Left colon (tissue), 2 donors: ENCODE measurements around the gene C16orf78. TPM values are rescaled to one million over a fixed set of nuclear protein-coding genes. Genes with fewer than 3 reads are reported as not detected.

Experiments
- ATAC-seq: fragments of 200-7000 bp; cut with Tn5 transposase; one replicate; pipeline ENCODE4 v1.9.1; 2020; ENCODE audit warnings: mild to moderate bottlenecking, moderate library complexity
- DNase-seq, 2 donors: peaks; one replicate each; pipeline ENCODE4 v3.0.0-alpha.2; 2020
- intact Hi-C, 2 donors: fragments of 100-400 bp; cut with DNase I in 1 of 2; cut with micrococcal nuclease in 1 of 2; formaldehyde crosslinking; loops; one replicate each; pipeline versions ENCODE4 v1.11.2 to v1.14.0; 2022; cut with DNase I, micrococcal nuclease
- total RNA-seq, 2 donors: library from RNA; stranded (reverse); fragmentation: NEBNext Ultra II Directional; extraction: Animal tissue kit (Norgen Biotek cat#: 25700); gene quantifications; one replicate each; pipeline ENCODE4 v1.2.1, GENCODE V29; 2021
- donor health status: DM: no; HTN: no; CAD: no.
- donor health status: DM: yes; HTN: yes; CAD: no.

Gene C16orf78
- total RNA-seq, 2 donors from 2014 or later, result not detected

DNA sequence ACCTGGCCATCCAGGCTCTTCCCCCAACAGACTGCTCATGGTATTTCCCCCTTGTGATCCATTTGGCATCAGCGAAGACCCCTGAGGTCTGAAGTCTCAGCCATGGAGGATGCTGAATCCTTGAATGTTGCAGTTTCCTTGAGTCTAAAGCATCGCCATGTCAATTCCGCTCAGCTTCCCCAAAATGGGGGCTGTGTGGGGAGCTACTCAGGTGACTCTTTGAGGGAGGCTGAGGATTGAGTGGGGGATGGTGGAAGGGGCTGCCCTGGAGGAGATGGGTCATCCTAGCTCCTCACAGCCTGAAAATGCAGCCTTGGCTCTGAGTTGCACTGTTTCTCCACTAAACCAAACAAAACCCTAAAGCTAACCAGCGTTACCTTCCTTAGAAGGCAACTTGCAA lies 2.6 kb downstream of the C16orf78 start:
- intact Hi-C loops, result no loop called here
- ATAC-seq, result no peak
- no peak for DNase-seq

DNA sequence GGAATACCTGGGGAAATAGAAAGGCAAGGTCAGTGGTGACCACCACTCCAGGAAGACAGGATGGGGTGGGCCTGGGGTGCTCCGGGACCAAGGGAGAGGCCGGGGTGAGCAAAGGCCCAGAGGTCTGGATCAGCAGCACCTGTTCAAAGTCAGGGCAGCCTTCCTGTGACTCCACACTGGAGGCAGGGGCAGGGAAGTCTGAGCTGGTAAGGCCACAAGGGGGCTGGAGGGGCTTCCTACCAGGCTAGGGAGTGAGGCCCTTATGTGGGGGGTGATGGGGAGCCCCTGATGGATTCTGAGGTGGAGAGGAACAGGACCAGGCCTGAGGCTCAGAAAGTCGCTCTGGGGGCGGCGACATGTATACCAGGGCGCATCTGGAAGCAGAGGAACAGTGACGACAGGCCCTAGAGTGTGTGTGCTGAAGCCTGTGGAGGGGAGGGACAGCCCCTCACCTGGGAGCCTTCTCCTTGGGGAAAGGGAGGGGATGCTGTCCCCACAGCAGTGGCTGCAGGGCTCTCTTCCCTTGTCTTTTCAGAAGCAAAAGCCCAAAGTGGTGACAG lies 3.7 kb downstream of the C16orf78 start:
- no peak for ATAC-seq
- no peak for DNase-seq
- intact Hi-C loops, result no loop called here

DNA sequence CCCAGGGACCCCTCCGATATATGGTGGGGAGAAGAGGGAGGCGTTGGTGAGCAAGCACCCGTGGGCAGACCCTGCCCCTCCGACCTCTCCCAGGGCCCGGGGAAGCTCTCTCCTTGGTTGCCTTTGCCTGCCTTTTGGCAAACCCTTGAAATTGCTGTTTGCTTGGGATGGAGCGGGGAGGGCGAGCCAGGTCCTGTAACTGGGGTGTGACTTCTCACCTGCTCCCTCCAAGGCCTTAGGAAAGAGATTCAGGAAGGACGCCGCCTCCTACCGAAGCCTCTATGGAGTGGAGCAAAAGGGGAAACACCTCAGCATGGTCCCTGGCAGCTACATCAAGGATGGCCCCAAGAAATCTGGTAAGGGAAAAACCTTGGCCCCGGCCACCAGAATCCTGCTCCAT lies 4.6 kb downstream of the C16orf78 start:
- ATAC-seq (no peak), DNase-seq (no peak)
- intact Hi-C loops, result no loop called here

DNA sequence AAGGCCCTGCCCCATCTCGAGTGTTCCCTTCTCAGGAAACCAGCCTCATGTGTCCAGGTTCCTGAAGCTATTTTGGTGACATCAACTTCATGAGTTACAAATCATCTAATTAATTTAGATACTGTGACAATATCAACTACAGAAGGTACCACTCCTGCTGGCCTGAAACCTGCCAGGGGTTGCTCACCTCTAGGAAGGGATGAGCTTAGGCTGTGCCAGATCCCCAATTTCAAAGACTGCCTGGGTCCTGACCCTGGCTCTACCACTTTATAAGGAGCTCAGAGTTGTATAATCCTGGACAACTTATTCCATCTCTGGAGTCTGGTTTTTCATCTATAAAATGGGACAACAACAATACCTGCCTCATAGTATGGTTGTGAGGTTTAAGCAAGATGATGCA lies 5.2 kb downstream of the C16orf78 start:
- DNase-seq (no peak), ATAC-seq (no peak)
- intact Hi-C loops, result no loop called here

DNA sequence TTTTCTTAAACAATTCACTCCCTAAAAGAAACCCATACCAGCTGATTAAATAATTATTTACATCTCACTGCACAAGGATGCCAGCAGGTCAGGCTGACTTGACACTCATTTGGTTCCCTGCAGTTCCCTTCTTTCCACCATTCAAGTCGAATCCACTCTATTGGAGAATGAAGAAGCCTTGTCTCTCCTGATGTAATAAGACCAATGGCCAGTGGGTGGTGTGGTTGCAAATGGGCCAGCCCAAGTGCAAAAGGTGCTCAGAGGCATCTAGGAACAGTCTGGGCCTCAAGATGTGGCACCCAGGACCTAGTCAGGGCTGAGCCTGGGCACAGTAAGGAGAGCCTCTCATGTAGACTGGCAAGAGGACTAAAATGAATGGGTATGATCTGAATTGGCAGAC lies 9.3 kb downstream of the C16orf78 start:
- intact Hi-C loops, result no loop called here
- no peak for ATAC-seq

DNA sequence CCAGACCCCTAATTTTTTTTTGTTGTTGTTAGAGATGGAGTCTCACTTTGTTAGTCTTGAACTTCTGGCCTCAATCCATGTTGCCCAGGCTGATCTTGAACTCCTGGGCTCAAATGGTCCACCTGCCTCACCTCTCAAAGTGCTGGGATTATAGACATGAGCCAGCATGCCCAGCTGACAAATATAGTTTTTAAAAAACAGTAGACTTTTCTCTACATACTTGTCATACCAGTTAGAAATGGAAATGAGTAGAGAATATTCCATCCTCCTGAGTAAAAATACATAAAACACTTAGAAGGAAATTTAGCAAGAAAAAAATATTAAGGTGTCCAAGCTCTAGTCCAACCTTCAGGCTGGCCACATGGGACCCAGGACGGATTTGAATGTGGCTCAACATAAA lies 21.4 kb downstream of the C16orf78 start:
- ATAC-seq, result no peak
- intact Hi-C loops, result no loop called here
- DNase-seq, result no peak

More for the DNA sequence above, 9.3 kb downstream of the C16orf78 start:
- no peak for DNase-seq

DNA sequence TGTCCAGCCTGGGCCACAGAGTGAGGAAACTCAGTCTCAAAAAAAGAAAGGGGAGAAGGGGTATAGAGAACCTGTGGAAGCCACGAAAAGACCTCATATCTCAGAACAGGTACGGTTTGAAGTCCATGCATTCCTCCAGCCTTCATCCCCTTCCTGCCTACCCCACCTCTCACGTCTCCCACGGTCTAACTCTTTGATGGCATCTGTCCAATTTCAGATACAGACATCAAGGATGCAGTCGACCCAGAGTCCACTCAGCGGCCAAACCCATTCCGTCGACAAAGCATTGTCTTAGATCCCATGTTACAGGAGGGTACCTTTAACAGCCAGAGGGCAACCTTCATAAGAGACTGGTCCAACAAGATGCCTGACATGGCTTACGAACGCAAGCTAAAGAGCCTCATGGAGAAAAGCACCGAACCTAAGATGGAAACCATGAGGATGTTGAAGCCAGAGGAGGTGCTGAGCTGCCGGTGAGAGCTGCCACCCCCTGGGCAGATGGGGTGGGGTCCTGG lies 22.7 kb downstream of the C16orf78 start:
- ATAC-seq (no peak), DNase-seq (no peak)
- intact Hi-C loops, result no loop called here

DNA sequence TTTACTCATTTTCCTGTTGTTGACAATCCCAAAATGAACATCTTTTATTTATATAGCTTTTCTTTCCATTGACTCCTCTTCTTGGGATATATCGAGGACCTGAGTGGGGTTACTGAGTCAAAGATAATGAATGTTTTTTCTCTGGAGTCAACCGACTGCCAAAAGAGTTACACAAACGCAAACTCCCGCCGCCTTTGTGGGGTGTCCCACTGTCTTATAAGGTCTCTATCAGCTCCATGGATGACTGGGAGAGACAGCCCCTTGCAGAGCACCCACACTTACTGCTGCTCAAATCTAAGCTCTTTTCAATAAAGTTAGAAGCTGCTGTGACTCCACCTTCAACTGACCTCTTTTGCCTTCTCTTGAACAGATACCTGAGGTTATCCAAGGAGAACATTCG lies 25.2 kb downstream of the C16orf78 start:
- intact Hi-C loops, result no loop called here
- no peak for DNase-seq
- ATAC-seq, result no peak

DNA sequence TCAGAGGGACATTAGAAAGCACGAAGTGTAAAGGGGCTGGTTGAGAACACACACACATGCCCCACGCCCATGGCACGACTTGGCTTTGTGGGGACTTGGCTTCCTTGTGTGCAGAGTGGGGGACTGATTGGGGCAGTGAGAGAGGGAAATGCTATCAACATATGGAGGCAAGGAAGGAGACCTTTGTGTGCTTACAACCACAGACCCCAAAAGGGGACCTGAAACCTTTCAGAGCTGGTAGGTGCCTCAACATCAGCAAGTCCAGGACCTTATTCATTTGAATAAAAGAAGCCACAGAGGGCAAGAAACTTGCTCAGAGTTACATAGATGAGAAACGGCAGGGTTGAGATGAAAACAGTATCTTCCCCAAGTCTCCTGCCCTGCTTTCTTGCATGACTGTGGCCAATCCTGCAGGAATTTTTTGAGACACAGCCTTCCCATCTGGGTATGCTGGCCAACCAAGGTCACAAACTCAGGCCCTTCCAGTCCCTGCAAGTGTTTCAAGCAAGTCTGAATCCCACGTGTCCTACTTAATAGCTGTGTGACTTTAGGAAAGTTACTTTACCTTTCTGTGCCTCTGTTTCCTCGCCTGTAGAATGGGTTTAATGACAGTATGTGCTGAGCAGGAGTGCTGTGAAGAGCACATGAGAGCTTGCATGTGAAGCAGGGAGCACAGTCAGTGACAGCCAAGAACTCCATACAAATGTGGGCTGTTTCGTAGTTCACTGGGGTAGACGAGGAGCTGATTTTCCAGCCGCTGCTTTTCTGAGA lies 26.2 kb downstream of the C16orf78 start:
- no peak for ATAC-seq
- DNase-seq, result no peak
- intact Hi-C loops, result no loop called here

DNA sequence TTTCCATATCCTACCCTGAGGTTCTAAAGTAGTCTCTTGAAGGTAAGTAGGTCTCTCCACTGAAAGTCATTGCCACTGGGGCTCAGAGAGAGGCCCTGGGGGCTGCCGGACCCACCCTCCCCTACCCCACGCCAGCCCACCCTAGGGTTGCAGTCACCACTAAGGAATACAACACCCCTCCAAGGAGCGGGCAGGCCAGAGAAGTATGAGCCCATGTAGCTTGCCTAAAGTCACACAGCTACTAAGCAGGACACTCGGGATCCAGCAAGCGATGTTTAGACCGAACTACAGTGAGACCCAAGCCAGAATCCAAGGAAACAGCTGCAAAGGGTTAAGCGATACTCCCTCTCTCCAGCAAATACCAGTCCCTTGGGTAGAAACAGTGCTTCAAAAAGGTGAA lies 27.0 kb downstream of the C16orf78 start:
- DNase-seq (no peak), ATAC-seq (no peak)
- intact Hi-C loops, result no loop called here

DNA sequence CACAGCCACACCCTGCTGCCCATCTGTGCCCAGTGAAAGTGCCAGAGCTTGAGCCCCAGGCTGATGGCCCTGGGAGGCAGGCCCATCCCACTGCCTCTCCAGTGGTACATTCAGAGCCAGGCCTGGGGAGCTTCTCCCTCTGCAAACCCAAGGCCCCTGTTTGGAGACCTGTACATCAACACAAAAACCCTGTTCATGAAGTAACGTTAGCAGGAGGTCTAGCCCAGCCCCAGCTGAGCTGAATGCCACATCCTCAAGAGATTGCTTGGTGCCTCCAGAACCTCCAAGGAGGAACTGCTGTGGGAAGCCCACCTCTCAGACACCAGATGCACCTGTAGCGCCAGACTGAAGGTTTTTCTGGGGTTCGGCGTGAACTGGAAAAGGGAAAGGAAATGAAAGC lies 31.5 kb downstream of the C16orf78 start:
- intact Hi-C loops, result loop anchor here in 1 of 2 donors (5.0 kb wide), 2 partner anchors 192 to 517 kb away; no protein-coding TSS in a partner anchor
- ATAC-seq, result no peak
- DNase-seq, result no peak

DNA sequence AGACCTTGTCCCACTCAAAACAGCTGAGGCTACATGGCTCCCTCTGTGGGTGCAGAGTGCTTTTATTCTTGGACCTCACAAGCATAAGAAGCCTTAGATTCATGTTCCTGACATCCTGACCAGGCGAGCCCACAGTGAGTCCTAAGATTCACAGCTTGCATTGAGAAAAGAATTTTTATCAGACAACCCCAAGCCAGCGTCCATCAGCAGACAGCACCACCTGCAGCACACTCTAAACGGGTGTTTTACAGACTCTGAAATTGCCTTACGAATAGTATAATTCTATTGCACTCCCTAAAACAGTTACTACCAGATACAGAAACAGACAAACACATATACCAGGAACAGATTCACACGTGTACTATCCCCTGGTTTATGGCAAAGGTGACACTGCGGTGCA lies 31.9 kb downstream of the C16orf78 start:
- intact Hi-C loops, result loop anchor here in 1 of 2 donors (5.0 kb wide), 2 partner anchors 192 to 517 kb away; no protein-coding TSS in a partner anchor
- no peak for ATAC-seq

DNA sequence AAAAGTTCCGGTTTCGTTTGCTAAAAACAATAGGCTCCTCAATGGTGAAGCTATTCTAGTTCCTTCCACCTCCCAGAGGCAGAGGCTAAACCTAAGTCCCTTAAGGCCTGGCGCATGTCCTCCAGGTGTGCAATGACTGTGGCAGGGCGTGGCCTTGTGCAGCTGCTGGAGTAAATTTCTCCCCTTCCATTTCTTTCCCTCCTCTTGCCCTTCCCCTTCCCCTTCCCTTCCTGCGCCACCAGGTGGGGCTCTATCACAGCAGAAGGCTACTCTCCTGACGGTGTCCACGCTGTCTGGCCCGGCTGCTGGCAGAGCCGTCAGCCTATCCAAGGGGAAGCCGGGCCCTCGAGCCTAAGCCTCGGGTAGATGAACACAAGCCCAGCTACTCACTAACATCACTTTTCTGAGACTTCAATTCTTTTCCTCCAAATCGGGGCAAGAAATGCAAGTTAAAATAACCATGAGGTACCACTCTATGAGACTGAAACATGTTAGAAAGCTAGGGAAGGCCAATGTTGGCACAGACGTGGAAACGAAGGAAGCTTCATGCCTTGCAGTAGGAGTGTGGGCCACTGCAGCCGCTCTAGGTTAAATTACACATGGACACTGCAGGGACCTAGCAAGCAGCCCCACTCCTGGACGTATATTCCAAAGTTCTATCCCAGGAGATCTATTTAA lies 34.4 kb downstream of the C16orf78 start:
- ATAC-seq, result peak; percentile 100
- peak; percentile 82 to 88 for DNase-seq
- intact Hi-C loops, result loop anchor here in 1 of 2 donors (5.0 kb wide), 2 partner anchors 189 to 514 kb away; no protein-coding TSS in a partner anchor

More for the DNA sequence above, 31.9 kb downstream of the C16orf78 start:
- no peak for DNase-seq

DNA sequence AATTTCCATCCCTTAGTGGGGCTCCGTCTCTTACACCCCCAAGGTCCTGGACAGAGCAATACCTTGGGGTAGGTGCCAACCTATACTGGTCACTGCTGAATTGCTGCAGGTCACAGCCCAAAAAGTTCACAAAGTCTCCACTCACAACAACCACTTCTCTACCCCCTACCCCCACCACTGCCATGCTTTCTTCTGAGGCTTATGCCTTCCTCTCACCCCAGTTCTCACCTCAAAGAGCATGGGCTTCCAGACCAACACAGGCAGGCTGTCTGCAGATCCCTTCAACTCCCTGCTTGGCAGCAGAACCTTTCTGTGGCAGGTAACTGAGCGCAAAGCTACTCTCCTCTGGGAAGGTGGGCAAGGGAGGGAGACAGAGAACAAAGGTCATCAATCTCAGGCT lies 35.5 kb downstream of the C16orf78 start:
- ATAC-seq (no peak), DNase-seq (no peak)
- intact Hi-C loops, result loop anchor here in 1 of 2 donors (5.0 kb wide), 2 partner anchors 188 to 513 kb away; no protein-coding TSS in a partner anchor

DNA sequence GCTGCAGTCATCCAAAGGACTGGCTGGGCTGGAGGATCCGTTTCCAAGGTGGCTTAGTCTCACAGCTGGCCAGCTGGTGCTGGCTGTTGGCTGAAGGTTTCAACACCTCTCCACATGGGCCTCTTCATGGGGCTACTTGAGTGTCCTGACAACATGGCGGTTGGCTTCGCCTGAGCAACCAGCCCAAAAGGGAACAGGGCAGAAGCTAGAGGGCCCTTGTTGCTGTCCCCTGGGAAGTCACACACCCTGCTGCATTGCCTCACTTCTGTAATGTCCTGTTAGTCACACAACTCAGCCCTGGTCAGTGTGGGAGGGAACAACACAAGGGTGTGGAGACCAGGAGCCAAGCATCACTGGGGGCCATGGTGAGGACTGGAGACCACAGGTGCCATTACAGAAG lies 36.6 kb downstream of the C16orf78 start:
- DNase-seq (no peak), ATAC-seq (no peak)
- intact Hi-C loops, result no loop called here

DNA sequence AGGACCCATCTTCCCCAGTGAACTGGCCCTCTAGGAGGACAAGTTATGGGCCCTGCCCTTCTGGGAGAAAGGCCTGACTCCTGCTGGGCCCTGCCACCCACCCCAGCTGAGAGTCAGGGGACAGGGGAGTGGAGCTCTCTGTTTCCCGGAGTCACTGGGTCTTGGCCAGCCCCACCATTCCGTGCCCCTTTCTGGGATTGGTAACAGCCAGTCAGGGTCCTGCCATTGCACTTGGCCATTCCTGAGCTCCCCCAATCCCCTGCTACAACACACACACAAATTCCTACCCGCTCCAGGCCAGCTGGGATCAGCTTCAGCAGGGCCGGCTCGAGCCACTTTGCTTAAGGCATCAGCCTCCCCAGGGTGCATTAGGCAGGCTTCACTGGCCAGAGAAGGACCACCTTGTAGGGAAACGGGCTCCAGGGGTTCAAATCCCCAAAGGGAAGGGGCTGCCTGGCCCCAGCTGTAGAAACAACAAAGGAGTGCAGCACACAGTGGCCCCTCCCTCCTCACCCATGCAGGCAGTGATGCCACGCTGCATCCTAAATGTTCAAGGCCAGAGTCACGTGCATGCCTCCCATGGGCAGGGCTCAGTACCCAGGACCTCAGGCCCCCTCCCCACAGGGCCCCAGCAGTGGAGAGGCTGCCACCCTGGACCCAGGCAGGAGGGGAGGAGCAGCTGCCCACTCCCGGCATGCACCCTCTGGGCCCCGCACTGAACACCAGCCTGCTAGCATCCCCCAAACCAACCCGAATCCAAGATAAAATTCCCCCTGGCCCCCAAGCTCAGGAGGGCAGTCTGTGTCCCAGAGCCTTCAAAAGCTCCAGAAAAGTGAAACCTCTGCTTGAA lies 37.7 kb downstream of the C16orf78 start:
- intact Hi-C loops, result no loop called here
- DNase-seq (no peak), ATAC-seq (no peak)

DNA sequence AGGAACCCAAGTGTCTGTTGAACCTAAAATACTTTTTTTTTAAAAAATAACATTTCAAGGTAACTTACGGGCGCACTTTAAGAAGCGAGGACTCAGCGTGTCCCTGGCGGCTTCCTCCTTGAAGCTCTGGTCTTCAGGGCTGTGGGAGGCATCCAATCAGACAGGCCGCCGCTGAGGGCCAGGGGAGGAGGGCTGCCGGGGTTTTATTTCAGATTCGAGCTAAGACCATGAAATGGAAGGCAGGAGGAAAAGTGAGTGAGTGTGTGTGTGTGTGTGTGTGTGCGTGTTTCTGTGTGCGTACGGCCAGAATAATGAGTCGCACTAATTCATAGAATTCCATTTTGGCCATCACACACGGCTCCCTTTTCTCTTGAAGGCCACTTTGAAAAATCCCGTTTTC lies 41.1 kb downstream of the C16orf78 start:
- ATAC-seq (no peak), DNase-seq (no peak)
- intact Hi-C loops, result no loop called here

DNA sequence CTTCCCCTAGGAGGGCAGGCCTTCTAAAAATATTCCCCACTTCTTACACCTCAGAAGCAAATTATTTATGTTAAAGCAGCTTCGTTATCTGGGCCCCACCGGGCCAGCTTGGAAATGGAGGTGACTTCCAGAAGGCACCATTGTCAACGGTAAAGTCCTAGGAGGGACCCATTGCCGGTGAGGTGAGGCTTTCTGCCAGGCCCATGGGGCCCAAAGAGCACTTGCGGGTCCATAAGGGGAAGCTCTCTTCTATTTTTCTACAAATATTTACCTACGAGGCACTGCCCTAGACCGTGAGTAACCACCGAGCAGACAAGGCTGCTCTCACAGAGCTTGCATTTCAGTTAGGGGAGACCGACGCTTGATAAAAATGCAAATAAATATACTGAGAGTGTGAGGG lies 41.5 kb downstream of the C16orf78 start:
- no peak for DNase-seq
- intact Hi-C loops, result no loop called here
- no peak for ATAC-seq
